ENCODE results near the gene CCL1.
A peak's percentile ranks its signal among the peaks of the same experiment; 100 is the strongest.

CCL1 gene

DNA sequence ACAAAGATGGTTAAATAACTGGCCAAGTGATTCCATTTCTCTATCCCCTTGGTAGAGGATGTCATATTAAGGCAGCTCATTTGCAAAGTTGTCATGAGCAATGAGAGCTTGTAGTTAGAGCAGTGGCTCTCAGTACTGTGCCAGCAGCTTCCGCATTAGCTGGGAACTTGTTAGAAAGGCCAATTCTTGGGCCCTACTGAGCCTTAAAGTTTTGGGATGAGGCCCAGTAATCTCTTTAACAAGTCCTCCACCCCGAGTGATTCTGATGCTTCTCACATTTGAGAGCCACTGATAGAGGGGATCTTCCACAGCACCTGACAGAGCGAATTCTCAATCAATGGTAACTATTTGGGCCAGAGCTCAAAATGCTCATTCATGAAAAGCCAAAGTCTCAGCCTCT is 20.2 kb upstream of the CCL1 start:
- Histone ChIP-seq H3K36me3 (ENCODE audit: insufficient read depth, low read length) (no peaks in the 10 kb centered on the region), H3K4me1 (ENCODE audit: control insufficient read depth, insufficient read depth, low read length, unreplicated experiment) (peaks cover 29% of the 10 kb centered on the region), H2AFZ (ENCODE audit: low read length, unreplicated experiment) (no peak overlapping the region)

DNA sequence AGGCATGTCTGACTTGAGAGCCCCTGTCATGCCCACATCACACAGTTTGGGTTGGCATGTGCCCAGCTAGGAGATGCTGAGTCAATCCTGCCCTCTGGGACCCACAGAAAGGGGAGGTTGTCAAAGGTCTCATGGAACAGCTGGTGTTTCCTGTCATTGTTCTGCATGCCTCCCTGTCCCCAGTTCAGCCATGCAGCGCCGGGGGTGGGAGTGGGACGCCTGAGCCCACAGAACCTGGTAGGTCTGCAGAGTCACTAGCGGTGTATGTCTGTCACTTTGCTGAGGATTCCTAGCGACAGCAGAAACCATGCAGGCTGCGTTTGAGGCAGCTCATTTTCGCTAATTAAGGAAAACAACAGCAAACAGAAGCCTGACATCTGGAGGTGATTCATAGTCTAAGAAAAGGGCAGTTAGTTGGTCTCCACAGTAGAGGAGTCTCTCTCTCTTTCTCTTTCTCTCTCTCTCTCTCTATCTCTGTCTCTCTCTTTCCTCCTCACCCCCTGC is 19.6 kb upstream of the CCL1 start:
- Histone ChIP-seq H3K4me1 (ENCODE audit: control insufficient read depth, insufficient read depth, low read length, unreplicated experiment) (peaks cover 30% of the 10 kb centered on the region), H3K36me3 (ENCODE audit: insufficient read depth, low read length) (no peaks in the 10 kb centered on the region), H3K27ac (ENCODE audit: low read depth, low read length) (no peak overlapping the region), H3K4me3 (ENCODE audit: low read depth, low read length) (0 out of 2 replicates have a peak overlapping the region, but pooled peaks have one; percentile 0), H2AFZ (ENCODE audit: low read length, unreplicated experiment) (no peak overlapping the region), H3K27me3 (ENCODE audit: insufficient read depth, low read length) (no peaks in the 10 kb centered on the region; the same call in 1 of the 2 replicates), H3K79me2 (ENCODE audit: control insufficient read depth, insufficient read depth, low read length, unreplicated experiment) (no peaks in the 10 kb centered on the region)

More for the DNA sequence above, 20.2 kb upstream of the CCL1 start:
- no peak overlapping the region for H3K27ac ChIP-seq (ENCODE audit: low read depth, low read length)
- H3K4me3 ChIP-seq (ENCODE audit: low read depth, low read length), result no peak overlapping the region
- H3K27me3 ChIP-seq (ENCODE audit: insufficient read depth, low read length), result no peaks in the 10 kb centered on the region; the same call in 1 of the 2 replicates
- no peaks in the 10 kb centered on the region for H3K79me2 ChIP-seq (ENCODE audit: control insufficient read depth, insufficient read depth, low read length, unreplicated experiment)

GRCh38 chr17:34379868-34380267 is 16.8 kb upstream of the CCL1 start:
- no peaks in the 10 kb centered on the region; the same call in 1 of the 2 replicates for H3K27me3 ChIP-seq (ENCODE audit: insufficient read depth, low read length)

GRCh38 chr17:34378664-34379101 is 15.7 kb upstream of the CCL1 start:
- peak overlapping the region; percentile 62 for H3K4me3 ChIP-seq (ENCODE audit: low read depth, low read length)
- no peak overlapping the region for H3K27ac ChIP-seq (ENCODE audit: low read depth, low read length)
- H2AFZ ChIP-seq (ENCODE audit: low read length, unreplicated experiment), result peak overlapping the region; percentile 51

More at GRCh38 chr17:34379868-34380267, 16.8 kb upstream of the CCL1 start:
- no peaks in the 10 kb centered on the region for H3K36me3 ChIP-seq (ENCODE audit: insufficient read depth, low read length)
- no peaks in the 10 kb centered on the region for H3K79me2 ChIP-seq (ENCODE audit: control insufficient read depth, insufficient read depth, low read length, unreplicated experiment)
- peaks cover 17% of the 10 kb centered on the region for H3K4me1 ChIP-seq (ENCODE audit: control insufficient read depth, insufficient read depth, low read length, unreplicated experiment)
- H2AFZ ChIP-seq (ENCODE audit: low read length, unreplicated experiment), result no peak overlapping the region
- no peak overlapping the region for H3K4me3 ChIP-seq (ENCODE audit: low read depth, low read length)
- H3K27ac ChIP-seq (ENCODE audit: low read depth, low read length), result no peak overlapping the region

GRCh38 chr17:34377078-34377823 is 14.2 kb upstream of the CCL1 start:
- H3K79me2 ChIP-seq (ENCODE audit: control insufficient read depth, insufficient read depth, low read length, unreplicated experiment), result no peaks in the 10 kb centered on the region
- peaks cover 7% of the 10 kb centered on the region for H3K4me1 ChIP-seq (ENCODE audit: control insufficient read depth, insufficient read depth, low read length, unreplicated experiment)
- no peaks in the 10 kb centered on the region for H3K36me3 ChIP-seq (ENCODE audit: insufficient read depth, low read length)
- H3K4me3 ChIP-seq (ENCODE audit: low read depth, low read length), result no peak overlapping the region
- H2AFZ ChIP-seq (ENCODE audit: low read length, unreplicated experiment), result no peak overlapping the region
- no peaks in the 10 kb centered on the region for H3K27me3 ChIP-seq (ENCODE audit: insufficient read depth, low read length)
- H3K27ac ChIP-seq (ENCODE audit: low read depth, low read length), result no peak overlapping the region

More at GRCh38 chr17:34378664-34379101, 15.7 kb upstream of the CCL1 start:
- H3K36me3 ChIP-seq (ENCODE audit: insufficient read depth, low read length), result no peaks in the 10 kb centered on the region
- peaks cover 17% of the 10 kb centered on the region for H3K4me1 ChIP-seq (ENCODE audit: control insufficient read depth, insufficient read depth, low read length, unreplicated experiment)
- no peaks in the 10 kb centered on the region for H3K79me2 ChIP-seq (ENCODE audit: control insufficient read depth, insufficient read depth, low read length, unreplicated experiment)
- H3K27me3 ChIP-seq (ENCODE audit: insufficient read depth, low read length), result no peaks in the 10 kb centered on the region

DNA sequence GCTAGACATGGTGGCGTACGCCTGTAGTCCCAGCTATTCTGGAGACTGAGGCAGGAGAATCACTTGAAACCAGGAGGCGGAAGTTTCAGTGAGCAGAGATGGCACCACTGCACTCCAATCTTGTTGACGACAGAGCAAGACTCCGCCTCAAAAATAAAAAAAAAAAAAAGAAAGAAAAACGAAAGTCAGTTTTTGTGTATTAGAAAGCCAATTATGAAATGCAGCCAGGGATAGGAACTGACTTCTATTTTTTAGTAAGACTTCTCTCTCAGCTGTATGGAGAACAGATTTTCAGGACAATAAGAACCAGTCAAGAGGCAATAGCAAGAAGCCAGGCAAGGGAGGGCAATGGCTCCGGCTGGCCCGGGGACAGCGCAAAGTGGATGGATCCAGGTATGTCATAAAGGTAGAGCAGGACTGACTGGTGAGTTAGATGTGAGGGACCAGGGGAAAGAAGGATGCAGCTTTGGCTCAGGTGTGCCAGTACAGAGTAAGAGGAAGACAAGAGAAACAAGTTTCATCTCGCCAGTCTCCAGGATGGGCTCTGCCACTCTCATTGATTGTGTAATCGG is 12.5 kb upstream of the CCL1 start:
- Histone ChIP-seq H3K4me1 (ENCODE audit: control insufficient read depth, insufficient read depth, low read length, unreplicated experiment) (peaks cover 6% of the 10 kb centered on the region), H3K27ac (ENCODE audit: low read depth, low read length) (no peak overlapping the region), H3K36me3 (ENCODE audit: insufficient read depth, low read length) (no peaks in the 10 kb centered on the region), H3K79me2 (ENCODE audit: control insufficient read depth, insufficient read depth, low read length, unreplicated experiment) (no peaks in the 10 kb centered on the region), H2AFZ (ENCODE audit: low read length, unreplicated experiment) (no peak overlapping the region), H3K27me3 (ENCODE audit: insufficient read depth, low read length) (no peaks in the 10 kb centered on the region), H3K4me3 (ENCODE audit: low read depth, low read length) (no peak overlapping the region)

DNA sequence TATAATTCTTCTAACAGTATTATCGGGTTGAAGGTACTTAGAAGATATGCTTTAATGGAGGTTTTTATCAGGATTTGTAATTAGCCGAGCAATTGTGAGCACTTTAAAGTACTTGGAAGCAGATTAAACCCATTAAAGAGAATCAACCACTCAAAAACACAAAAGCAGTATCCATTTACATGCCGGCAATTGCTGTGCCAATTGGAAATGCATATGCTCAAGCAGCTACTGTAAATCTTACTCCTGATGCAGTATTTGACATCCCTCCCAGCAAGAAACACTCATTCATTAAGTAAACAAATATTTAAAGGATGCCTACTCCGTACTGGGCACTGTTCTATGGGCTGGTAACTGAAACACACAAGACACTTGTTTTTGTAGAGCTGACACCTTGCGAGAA is 11.4 kb upstream of the CCL1 start:
- Histone ChIP-seq H3K27me3 (ENCODE audit: insufficient read depth, low read length) (no peaks in the 10 kb centered on the region; the same call in 1 of the 2 replicates), H3K4me3 (ENCODE audit: low read depth, low read length) (no peak overlapping the region), H3K36me3 (ENCODE audit: insufficient read depth, low read length) (no peaks in the 10 kb centered on the region), H3K79me2 (ENCODE audit: control insufficient read depth, insufficient read depth, low read length, unreplicated experiment) (no peaks in the 10 kb centered on the region), H2AFZ (ENCODE audit: low read length, unreplicated experiment) (no peak overlapping the region), H3K27ac (ENCODE audit: low read depth, low read length) (no peak overlapping the region), H3K4me1 (ENCODE audit: control insufficient read depth, insufficient read depth, low read length, unreplicated experiment) (peaks cover 6% of the 10 kb centered on the region)

DNA sequence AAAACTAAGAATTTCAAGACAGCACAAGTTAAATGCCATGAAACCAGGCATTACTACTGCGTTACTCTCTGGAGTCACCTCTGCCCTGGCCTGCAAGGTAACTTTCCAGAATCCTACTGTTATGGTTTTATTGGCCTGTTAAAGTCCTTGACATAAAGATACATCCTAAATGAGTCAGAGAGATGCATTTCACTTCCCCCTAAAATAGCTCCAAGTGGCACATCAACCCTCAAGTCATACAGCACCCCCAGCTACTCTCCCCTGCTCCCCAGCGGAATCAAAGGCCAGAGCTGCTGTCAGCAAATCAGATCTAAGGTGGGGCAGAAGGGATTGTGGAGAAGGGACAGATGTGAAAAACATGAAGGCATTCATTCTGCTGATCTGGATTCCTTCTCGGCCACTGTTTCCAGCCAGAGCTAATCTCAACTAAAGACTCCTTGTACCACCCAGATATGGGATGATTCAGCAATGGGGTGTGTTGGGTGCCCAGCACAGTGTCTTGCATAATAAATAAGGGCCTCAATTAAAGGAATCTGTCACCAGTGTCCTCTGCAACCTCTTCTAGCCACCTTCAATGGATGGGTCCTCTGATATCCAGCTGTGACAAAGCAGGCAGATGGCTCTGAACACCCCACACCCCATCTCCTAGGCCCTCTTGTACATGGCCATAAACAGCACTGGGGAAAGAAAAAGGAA is 8.5 kb upstream of the CCL1 start:
- H3K36me3 ChIP-seq (ENCODE audit: insufficient read depth, low read length), result no peaks in the 10 kb centered on the region
- no peaks in the 10 kb centered on the region for H3K4me1 ChIP-seq (ENCODE audit: control insufficient read depth, insufficient read depth, low read length, unreplicated experiment)
- H3K27ac ChIP-seq (ENCODE audit: low read depth, low read length), result no peak overlapping the region
- H2AFZ ChIP-seq (ENCODE audit: low read length, unreplicated experiment), result no peak overlapping the region
- H3K4me3 ChIP-seq (ENCODE audit: low read depth, low read length), result no peak overlapping the region
- peaks cover 16% of the 10 kb centered on the region for H3K27me3 ChIP-seq (ENCODE audit: insufficient read depth, low read length)
- no peaks in the 10 kb centered on the region for H3K79me2 ChIP-seq (ENCODE audit: control insufficient read depth, insufficient read depth, low read length, unreplicated experiment)

DNA sequence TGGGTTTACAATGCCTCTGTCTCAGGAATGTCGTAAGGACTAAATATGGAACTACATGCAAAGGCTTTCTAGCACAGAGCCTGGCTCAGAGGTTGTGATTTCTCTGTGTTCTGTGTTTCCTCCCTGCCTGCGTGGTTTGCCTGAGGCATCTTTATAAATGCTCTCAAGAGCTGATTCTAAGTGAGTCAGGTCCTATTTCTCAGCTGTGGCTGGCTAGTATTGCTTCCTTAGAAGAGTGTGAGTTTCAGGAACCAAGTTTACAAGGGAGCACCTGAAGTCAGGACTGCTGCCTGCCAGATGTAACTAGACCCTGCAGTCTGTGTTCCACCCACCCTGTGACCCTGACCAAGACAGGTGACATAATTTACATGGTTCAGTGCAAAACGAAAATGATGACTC is 8.0 kb upstream of the CCL1 start:
- Histone ChIP-seq H2AFZ (ENCODE audit: low read length, unreplicated experiment) (no peak overlapping the region), H3K4me1 (ENCODE audit: control insufficient read depth, insufficient read depth, low read length, unreplicated experiment) (no peaks in the 10 kb centered on the region), H3K36me3 (ENCODE audit: insufficient read depth, low read length) (no peaks in the 10 kb centered on the region), H3K79me2 (ENCODE audit: control insufficient read depth, insufficient read depth, low read length, unreplicated experiment) (no peaks in the 10 kb centered on the region), H3K27ac (ENCODE audit: low read depth, low read length) (no peak overlapping the region), H3K27me3 (ENCODE audit: insufficient read depth, low read length) (peaks cover 21% of the 10 kb centered on the region), H3K4me3 (ENCODE audit: low read depth, low read length) (no peak overlapping the region)

GRCh38 chr17:34370376-34370996 is 7.5 kb upstream of the CCL1 start:
- Histone ChIP-seq H3K4me3 (ENCODE audit: low read depth, low read length) (no peak overlapping the region), H3K27ac (ENCODE audit: low read depth, low read length) (no peak overlapping the region), H3K79me2 (ENCODE audit: control insufficient read depth, insufficient read depth, low read length, unreplicated experiment) (no peaks in the 10 kb centered on the region), H3K27me3 (ENCODE audit: insufficient read depth, low read length) (peaks cover 24% of the 10 kb centered on the region), H2AFZ (ENCODE audit: low read length, unreplicated experiment) (no peak overlapping the region), H3K4me1 (ENCODE audit: control insufficient read depth, insufficient read depth, low read length, unreplicated experiment) (no peaks in the 10 kb centered on the region), H3K36me3 (ENCODE audit: insufficient read depth, low read length) (no peaks in the 10 kb centered on the region)
